WTC11 (cell line): ENCODE results near the gene MYH16.

ENCODE experiments used
- ELF4 ChIP-seq: sonication (generic); formaldehyde crosslinking; IDR thresholded peaks from 2 replicates; pipeline ENCODE4 v1.8.1; 2022; ENCODE audit warnings: low read depth, mild to moderate bottlenecking, moderate library complexity, missing genetic modification reagents
- FOXP1 ChIP-seq: sonication (generic); formaldehyde crosslinking; IDR thresholded peaks from 2 replicates; pipeline ENCODE4 v1.8.0; 2022; ENCODE audit warnings: missing genetic modification reagents, mild to moderate bottlenecking, moderate library complexity, borderline replicate concordance
- JUN ChIP-seq: sonication (generic); formaldehyde crosslinking; IDR thresholded peaks from 2 replicates; pipeline ENCODE4 v1.8.0; 2023; ENCODE audit warnings: mild to moderate bottlenecking, missing genetic modification reagents

- TF ChIP-seq JUN (CRISPR knock-in tag) (no peak), FOXP1 (no peak), ELF4 (no peak)
Measured at GRCh38 chr7:99234185-99234584, 38.5 kb upstream of the MYH16 start.
